Measurements from ENCODE around the gene RO60. TPM values are rescaled to one million over a fixed set of nuclear protein-coding genes. Genes with fewer than 3 reads are reported as not detected.

Gene RO60
- total RNA-seq, 1 experiment from 2014 or later: 86.4 TPM

GRCh38 chr1:193104907-193105820, 45.8 kb downstream of the RO60 start, which contains the start of gene GLRX2:
Gene GLRX2, minus strand, starts transcription at chr1:193105414. Its CDS starts 32 bp downstream, at chr1:193105382.
- Mint-ChIP-seq H3K27me3 (ENCODE audit: low read depth) (peaks cover 17% of the 10 kb centered on the region), H3K4me1 (peaks cover 15% of the 10 kb centered on the region), H3K9me3 (no peaks in the 10 kb centered on the region), H3K36me3 (no peaks in the 10 kb centered on the region), H3K27ac (peak within 1 kb of the TSS; percentile 89), H3K4me3 (peak within 1 kb of the TSS; percentile 82)
- ATAC-seq (peak; percentile 93), DNase-seq (ENCODE audit: low spot score) (peak; percentile 86)
- POLR2A ChIA-PET: interaction anchor here (0.6 to 2.1 kb wide), 6 partner anchors 8 to 239 kb away, joined by 3 to 15 read pairs (median 6); partner anchors contain the start of genes CDC73, RO60 and UCHL5
- CTCF ChIA-PET: interaction anchor here (0.5 to 2.5 kb wide), 5 partner anchors 17 to 298 kb away, joined by 4 to 13 read pairs (median 5); partner anchors contain the start of gene CDC73
- TF ChIP-seq GRHL2 (CRISPR knock-in tag; IDR thresholded peaks at IDR 0.05; ENCODE audit: insufficient replicate concordance, severe bottlenecking) (no peak), TEAD4 (CRISPR knock-in tag; IDR thresholded peaks at IDR 0.05) (no peak), HMGA2 (CRISPR knock-in tag; IDR thresholded peaks at IDR 0.05) (no peak), MXD4 (CRISPR knock-in tag; IDR thresholded peaks at IDR 0.05; ENCODE audit: borderline replicate concordance) (no peak), ZNF138 (CRISPR knock-in tag; conservative IDR thresholded peaks at IDR 0.05) (no peak), NR2C2 (CRISPR knock-in tag; IDR thresholded peaks at IDR 0.05) (no peak), ZNF671 (CRISPR knock-in tag; IDR thresholded peaks at IDR 0.05) (no peak), RELA (CRISPR knock-in tag; IDR thresholded peaks at IDR 0.05; ENCODE audit: borderline replicate concordance) (peak; percentile 82; the same call in 1 of the 2 replicates), ZNF425 (CRISPR knock-in tag; conservative IDR thresholded peaks at IDR 0.05) (no peak), ZNF317 (CRISPR knock-in tag; IDR thresholded peaks at IDR 0.05; ENCODE audit: borderline replicate concordance, low read depth) (no peak), FOXJ3 (CRISPR knock-in tag; IDR thresholded peaks at IDR 0.05; ENCODE audit: borderline replicate concordance) (no peak), NFE2L1 (CRISPR knock-in tag; IDR thresholded peaks at IDR 0.05) (no peak; the same call in 1 of the 2 replicates), SMAD3 (CRISPR knock-in tag; IDR thresholded peaks at IDR 0.05; ENCODE audit: borderline replicate concordance) (no peak), TEAD1 (CRISPR knock-in tag; IDR thresholded peaks at IDR 0.05) (peak; percentile 64), ZNF263 (CRISPR knock-in tag; IDR thresholded peaks at IDR 0.05; ENCODE audit: low read depth) (no peak), SMAD4 (CRISPR knock-in tag; IDR thresholded peaks at IDR 0.05) (no peak), NFATC4 (CRISPR knock-in tag; IDR thresholded peaks at IDR 0.05) (no peak), CTCF (IDR thresholded peaks at IDR 0.05) (no peak), ATF2 (CRISPR knock-in tag; IDR thresholded peaks at IDR 0.05; ENCODE audit: borderline replicate concordance, low read depth) (no peak), OVOL2 (CRISPR knock-in tag; IDR thresholded peaks at IDR 0.05; ENCODE audit: borderline replicate concordance) (no peak), ATF6 (CRISPR knock-in tag; IDR thresholded peaks at IDR 0.05) (no peak), ZNF121 (CRISPR knock-in tag; IDR thresholded peaks at IDR 0.05) (no peak), SOX15 (CRISPR knock-in tag; IDR thresholded peaks at IDR 0.05) (no peak)
- TF ChIP-seq, protein P1, sequence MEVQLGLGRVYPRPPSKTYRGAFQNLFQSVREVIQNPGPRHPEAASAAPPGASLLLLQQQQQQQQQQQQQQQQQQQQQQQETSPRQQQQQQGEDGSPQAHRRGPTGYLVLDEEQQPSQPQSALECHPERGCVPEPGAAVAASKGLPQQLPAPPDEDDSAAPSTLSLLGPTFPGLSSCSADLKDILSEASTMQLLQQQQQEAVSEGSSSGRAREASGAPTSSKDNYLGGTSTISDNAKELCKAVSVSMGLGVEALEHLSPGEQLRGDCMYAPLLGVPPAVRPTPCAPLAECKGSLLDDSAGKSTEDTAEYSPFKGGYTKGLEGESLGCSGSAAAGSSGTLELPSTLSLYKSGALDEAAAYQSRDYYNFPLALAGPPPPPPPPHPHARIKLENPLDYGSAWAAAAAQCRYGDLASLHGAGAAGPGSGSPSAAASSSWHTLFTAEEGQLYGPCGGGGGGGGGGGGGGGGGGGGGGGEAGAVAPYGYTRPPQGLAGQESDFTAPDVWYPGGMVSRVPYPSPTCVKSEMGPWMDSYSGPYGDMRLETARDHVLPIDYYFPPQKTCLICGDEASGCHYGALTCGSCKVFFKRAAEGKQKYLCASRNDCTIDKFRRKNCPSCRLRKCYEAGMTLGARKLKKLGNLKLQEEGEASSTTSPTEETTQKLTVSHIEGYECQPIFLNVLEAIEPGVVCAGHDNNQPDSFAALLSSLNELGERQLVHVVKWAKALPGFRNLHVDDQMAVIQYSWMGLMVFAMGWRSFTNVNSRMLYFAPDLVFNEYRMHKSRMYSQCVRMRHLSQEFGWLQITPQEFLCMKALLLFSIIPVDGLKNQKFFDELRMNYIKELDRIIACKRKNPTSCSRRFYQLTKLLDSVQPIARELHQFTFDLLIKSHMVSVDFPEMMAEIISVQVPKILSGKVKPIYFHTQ (CRISPR knock-in tag; IDR thresholded peaks at IDR 0.05): no peak
- TF ChIP-seq, protein P2, sequence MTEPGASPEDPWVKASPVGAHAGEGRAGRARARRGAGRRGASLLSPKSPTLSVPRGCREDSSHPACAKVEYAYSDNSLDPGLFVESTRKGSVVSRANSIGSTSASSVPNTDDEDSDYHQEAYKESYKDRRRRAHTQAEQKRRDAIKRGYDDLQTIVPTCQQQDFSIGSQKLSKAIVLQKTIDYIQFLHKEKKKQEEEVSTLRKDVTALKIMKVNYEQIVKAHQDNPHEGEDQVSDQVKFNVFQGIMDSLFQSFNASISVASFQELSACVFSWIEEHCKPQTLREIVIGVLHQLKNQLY (CRISPR knock-in tag; IDR thresholded peaks at IDR 0.05): no peak
- TF ChIP-seq, protein P3, sequence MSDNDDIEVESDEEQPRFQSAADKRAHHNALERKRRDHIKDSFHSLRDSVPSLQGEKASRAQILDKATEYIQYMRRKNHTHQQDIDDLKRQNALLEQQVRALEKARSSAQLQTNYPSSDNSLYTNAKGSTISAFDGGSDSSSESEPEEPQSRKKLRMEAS (CRISPR knock-in tag; IDR thresholded peaks at IDR 0.05): peak; percentile 59
